Neutrophil (primary cell): ENCODE measurements around the gene SYNJ2.
"Not testable (repeated sequence)": the region's sequence is repeated elsewhere in the genome, so short reads cannot be mapped to it uniquely, and the experiment has no call there.

Experiments used
- H3K27ac ChIP-seq: fragments of 200-600 bp; sonication (generic); 2 replicates; pipeline ENCODE4 v1.5.1; 2016; ENCODE audit warnings: mild to moderate bottlenecking, moderate library complexity
- H3K27me3 ChIP-seq: fragments of 200-600 bp; sonication (generic); 2 replicates; pipeline ENCODE4 v1.6.0; 2016; ENCODE audit warnings: mild to moderate bottlenecking
- H3K36me3 ChIP-seq: fragments of 200-600 bp; sonication (generic); 2 replicates; pipeline ENCODE4 v1.5.1; 2017
- H3K4me1 ChIP-seq, 2 experiments: fragments of 200-600 bp in 1 of 2; sonication (generic) in 1 of 2; 1 replicate in 1 of 2; 2 replicates in 1 of 2; pipeline versions ENCODE4 v1.5.1 to v1.6.1; 2013 to 2016; ENCODE audit warnings: low read depth in 1 of 2, low read length in 1 of 2, mild to moderate bottlenecking in 1 of 2, moderate library complexity in 1 of 2; ENCODE audit not compliant: control insufficient read depth in 1 of 2, insufficient read depth in 1 of 2
- H3K4me3 ChIP-seq, 2 experiments: fragments of 200-600 bp in 1 of 2; sonication (generic) in 1 of 2; 1 replicate in 1 of 2; 2 replicates in 1 of 2; pipeline ENCODE4 v1.5.1; 2013 to 2016; ENCODE audit warnings: low read depth in 1 of 2, low read length in 1 of 2, mild to moderate bottlenecking in 1 of 2, moderate library complexity in 1 of 2
- H3K9me3 ChIP-seq: fragments of 200-600 bp; sonication (generic); 2 replicates; pipeline ENCODE4 v1.5.1; 2016
- TF ChIP-seq, protein P1 (sequence below): fragments of 200-600 bp; sonication (generic); IDR thresholded peaks from 2 replicates; pipeline ENCODE4 v1.5.1; 2016; ENCODE audit warnings: antibody characterized with exemption

SYNJ2 gene

GRCh38 chr6:157946053-157946617 lies 35.5 kb upstream of the SYNJ2 start:
- no peaks in the 10 kb centered on the region for H3K9me3 ChIP-seq
- no peaks in the 10 kb centered on the region for H3K27me3 ChIP-seq
- no peak overlapping the region for H3K4me3 ChIP-seq
- H3K4me1 ChIP-seq: no peaks in the 10 kb centered on the region
- TF ChIP-seq, protein P1, sequence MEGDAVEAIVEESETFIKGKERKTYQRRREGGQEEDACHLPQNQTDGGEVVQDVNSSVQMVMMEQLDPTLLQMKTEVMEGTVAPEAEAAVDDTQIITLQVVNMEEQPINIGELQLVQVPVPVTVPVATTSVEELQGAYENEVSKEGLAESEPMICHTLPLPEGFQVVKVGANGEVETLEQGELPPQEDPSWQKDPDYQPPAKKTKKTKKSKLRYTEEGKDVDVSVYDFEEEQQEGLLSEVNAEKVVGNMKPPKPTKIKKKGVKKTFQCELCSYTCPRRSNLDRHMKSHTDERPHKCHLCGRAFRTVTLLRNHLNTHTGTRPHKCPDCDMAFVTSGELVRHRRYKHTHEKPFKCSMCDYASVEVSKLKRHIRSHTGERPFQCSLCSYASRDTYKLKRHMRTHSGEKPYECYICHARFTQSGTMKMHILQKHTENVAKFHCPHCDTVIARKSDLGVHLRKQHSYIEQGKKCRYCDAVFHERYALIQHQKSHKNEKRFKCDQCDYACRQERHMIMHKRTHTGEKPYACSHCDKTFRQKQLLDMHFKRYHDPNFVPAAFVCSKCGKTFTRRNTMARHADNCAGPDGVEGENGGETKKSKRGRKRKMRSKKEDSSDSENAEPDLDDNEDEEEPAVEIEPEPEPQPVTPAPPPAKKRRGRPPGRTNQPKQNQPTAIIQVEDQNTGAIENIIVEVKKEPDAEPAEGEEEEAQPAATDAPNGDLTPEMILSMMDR: no peak
- no peak overlapping the region for H3K27ac ChIP-seq
- H3K36me3 ChIP-seq: no peaks in the 10 kb centered on the region

- H3K9me3 ChIP-seq: no peaks in the 10 kb centered on the region
- TF ChIP-seq, protein P1: no peak
- H3K36me3 ChIP-seq: no peaks in the 10 kb centered on the region
- H3K27ac ChIP-seq: no peak overlapping the region
- no peaks in the 10 kb centered on the region for H3K4me1 ChIP-seq
- no peak overlapping the region for H3K4me3 ChIP-seq
- H3K27me3 ChIP-seq: no peaks in the 10 kb centered on the region
These were observed 34.7 kb upstream of the SYNJ2 start for GRCh38 chr6:157946865-157947532.

DNA sequence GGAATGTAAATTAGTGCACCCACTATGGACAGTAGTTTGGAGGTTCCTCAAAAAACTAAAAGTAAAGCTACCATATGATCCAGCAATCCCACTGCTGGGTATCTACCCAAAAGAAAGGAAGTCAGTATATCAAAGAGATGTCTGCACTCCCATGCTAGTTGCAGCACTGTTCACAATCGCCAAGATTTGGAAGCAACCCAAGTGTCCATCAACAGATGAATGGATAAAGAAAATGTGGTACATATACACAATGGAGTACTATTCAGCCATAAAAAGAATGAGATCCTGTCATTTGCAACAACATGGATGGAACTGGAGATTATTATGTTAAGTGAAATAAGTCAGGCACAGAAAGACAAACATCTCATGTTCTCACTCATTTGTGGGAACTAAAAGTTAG lies 30.8 kb upstream of the SYNJ2 start:
- not testable (repeated sequence) for H3K4me1 ChIP-seq, H3K4me3 ChIP-seq, H3K27ac ChIP-seq, H3K36me3 ChIP-seq, H3K9me3 ChIP-seq, H3K27me3 ChIP-seq

DNA sequence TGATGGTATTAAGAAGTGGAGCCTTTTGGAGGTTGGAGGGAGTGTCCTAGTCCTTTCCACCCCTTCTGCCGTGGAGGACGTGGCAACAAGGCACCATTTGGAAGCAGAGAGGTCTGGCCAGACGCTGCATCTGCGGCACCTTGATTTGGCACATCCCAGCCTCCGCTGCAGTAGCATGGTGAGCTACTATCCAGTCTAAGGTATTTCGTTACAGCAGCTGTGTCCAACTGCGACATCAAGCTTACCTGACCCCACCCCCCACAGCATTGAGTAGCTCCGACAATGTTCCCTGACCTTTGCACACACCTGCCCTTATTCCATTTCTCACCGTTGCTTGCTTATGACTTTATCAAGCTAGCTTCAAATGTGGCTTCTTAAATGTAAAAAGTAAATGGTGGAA lies 29.8 kb upstream of the SYNJ2 start:
- H3K4me3 ChIP-seq: no peak overlapping the region
- TF ChIP-seq, protein P1: no peak

GRCh38 chr6:157952861-157953351 lies 28.8 kb upstream of the SYNJ2 start:
- no peaks in the 10 kb centered on the region for H3K4me1 ChIP-seq
- no peaks in the 10 kb centered on the region for H3K36me3 ChIP-seq
- TF ChIP-seq, protein P1: no peak

More for the DNA sequence above, 29.8 kb upstream of the SYNJ2 start:
- no peaks in the 10 kb centered on the region for H3K4me1 ChIP-seq
- H3K27me3 ChIP-seq: no peaks in the 10 kb centered on the region
- no peaks in the 10 kb centered on the region for H3K9me3 ChIP-seq
- no peaks in the 10 kb centered on the region for H3K36me3 ChIP-seq
- H3K27ac ChIP-seq: no peak overlapping the region

DNA sequence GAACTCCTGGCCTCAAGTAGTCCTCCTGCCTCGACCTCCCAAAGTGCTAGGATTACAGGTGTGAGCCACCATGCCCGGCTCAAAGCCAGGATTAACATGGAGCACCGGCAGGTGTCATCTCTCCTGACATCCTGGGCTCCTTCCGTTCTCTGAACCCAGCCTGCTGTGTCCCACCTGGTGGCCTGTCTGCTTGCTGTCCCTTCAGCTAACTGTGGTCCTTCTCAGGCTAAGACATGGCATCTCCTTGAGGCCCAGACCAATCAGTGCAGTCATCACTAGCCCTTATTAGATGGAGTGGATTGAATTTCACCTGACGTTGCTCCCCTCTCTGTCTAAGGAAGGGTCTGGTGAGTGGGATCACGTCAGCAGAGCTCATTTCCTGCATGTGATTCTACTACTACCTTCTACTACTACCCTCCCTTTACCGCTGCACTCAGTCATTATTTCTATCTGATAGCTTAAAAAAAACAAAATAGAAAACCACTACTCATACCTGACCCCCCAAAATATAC lies 28.0 kb upstream of the SYNJ2 start:
- TF ChIP-seq, protein P1: no peak
- H3K9me3 ChIP-seq: no peaks in the 10 kb centered on the region
- H3K4me3 ChIP-seq: no peak overlapping the region
- no peaks in the 10 kb centered on the region for H3K4me1 ChIP-seq
- H3K27ac ChIP-seq: no peak overlapping the region
- no peaks in the 10 kb centered on the region for H3K27me3 ChIP-seq
- H3K36me3 ChIP-seq: no peaks in the 10 kb centered on the region

More at GRCh38 chr6:157952861-157953351, 28.8 kb upstream of the SYNJ2 start:
- H3K9me3 ChIP-seq: no peaks in the 10 kb centered on the region
- no peak overlapping the region for H3K27ac ChIP-seq
- H3K4me3 ChIP-seq: no peak overlapping the region
- H3K27me3 ChIP-seq: no peaks in the 10 kb centered on the region
